ENCODE data around the gene GRB14. TPM values are rescaled to one million over a fixed set of nuclear protein-coding genes. Genes with fewer than 3 reads are reported as not detected.

The GRB14 gene
- total and polyA plus RNA-seq, 10 of the 15 experiments (the other 5 are each of a cell fraction or from before 2014, with no cell fraction given): not detected

DNA sequence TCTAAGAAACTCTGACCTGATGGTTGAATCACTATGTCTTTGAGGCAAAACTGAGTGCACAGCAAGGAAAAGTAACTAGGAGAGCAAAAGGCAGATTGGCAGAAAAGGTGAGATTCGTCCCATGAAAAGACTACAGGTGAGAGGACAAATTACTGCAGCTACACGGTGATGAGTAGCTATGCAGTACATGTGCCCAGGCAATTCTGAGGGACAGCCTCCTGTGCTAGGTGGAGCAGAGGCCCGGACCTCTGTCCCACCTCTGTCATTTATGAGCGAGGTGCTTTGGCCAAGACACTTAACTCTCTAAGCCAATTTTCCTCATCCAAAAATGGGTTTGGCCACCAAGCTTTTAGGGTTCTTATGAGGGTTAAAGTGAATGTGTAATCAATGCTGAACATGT lies 59.9 kb downstream of the GRB14 start (continued):
- TF ChIP-seq GABPA (IDR thresholded peaks at IDR 0.05; ENCODE audit: low read depth) (no peak), CBX3 (IDR thresholded peaks at IDR 0.05; ENCODE audit: borderline replicate concordance, low read depth) (no peak), RCOR1 (conservative IDR thresholded peaks at IDR 0.05; ENCODE audit: low read depth, low read length) (no peak), ZNF207 (IDR thresholded peaks at IDR 0.05; ENCODE audit: borderline replicate concordance) (no peak), SREBF1 (IDR thresholded peaks at IDR 0.05; ENCODE audit: low read length) (no peak), MTA2 (IDR thresholded peaks at IDR 0.05; ENCODE audit: low read depth) (no peak), HDAC2 (IDR thresholded peaks at IDR 0.05) (no peak)
- TF ChIP-seq, protein P1, sequence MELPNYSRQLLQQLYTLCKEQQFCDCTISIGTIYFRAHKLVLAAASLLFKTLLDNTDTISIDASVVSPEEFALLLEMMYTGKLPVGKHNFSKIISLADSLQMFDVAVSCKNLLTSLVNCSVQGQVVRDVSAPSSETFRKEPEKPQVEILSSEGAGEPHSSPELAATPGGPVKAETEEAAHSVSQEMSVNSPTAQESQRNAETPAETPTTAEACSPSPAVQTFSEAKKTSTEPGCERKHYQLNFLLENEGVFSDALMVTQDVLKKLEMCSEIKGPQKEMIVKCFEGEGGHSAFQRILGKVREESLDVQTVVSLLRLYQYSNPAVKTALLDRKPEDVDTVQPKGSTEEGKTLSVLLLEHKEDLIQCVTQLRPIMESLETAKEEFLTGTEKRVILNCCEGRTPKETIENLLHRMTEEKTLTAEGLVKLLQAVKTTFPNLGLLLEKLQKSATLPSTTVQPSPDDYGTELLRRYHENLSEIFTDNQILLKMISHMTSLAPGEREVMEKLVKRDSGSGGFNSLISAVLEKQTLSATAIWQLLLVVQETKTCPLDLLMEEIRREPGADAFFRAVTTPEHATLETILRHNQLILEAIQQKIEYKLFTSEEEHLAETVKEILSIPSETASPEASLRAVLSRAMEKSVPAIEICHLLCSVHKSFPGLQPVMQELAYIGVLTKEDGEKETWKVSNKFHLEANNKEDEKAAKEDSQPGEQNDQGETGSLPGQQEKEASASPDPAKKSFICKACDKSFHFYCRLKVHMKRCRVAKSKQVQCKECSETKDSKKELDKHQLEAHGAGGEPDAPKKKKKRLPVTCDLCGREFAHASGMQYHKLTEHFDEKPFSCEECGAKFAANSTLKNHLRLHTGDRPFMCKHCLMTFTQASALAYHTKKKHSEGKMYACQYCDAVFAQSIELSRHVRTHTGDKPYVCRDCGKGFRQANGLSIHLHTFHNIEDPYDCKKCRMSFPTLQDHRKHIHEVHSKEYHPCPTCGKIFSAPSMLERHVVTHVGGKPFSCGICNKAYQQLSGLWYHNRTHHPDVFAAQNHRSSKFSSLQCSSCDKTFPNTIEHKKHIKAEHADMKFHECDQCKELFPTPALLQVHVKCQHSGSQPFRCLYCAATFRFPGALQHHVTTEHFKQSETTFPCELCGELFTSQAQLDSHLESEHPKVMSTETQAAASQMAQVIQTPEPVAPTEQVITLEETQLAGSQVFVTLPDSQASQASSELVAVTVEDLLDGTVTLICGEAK (IDR thresholded peaks at IDR 0.05; ENCODE audit: borderline replicate concordance): no peak
- TF ChIP-seq, protein P2, sequence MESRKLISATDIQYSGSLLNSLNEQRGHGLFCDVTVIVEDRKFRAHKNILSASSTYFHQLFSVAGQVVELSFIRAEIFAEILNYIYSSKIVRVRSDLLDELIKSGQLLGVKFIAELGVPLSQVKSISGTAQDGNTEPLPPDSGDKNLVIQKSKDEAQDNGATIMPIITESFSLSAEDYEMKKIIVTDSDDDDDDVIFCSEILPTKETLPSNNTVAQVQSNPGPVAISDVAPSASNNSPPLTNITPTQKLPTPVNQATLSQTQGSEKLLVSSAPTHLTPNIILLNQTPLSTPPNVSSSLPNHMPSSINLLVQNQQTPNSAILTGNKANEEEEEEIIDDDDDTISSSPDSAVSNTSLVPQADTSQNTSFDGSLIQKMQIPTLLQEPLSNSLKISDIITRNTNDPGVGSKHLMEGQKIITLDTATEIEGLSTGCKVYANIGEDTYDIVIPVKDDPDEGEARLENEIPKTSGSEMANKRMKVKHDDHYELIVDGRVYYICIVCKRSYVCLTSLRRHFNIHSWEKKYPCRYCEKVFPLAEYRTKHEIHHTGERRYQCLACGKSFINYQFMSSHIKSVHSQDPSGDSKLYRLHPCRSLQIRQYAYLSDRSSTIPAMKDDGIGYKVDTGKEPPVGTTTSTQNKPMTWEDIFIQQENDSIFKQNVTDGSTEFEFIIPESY (IDR thresholded peaks at IDR 0.05): no peak
- TF ChIP-seq, protein P3, sequence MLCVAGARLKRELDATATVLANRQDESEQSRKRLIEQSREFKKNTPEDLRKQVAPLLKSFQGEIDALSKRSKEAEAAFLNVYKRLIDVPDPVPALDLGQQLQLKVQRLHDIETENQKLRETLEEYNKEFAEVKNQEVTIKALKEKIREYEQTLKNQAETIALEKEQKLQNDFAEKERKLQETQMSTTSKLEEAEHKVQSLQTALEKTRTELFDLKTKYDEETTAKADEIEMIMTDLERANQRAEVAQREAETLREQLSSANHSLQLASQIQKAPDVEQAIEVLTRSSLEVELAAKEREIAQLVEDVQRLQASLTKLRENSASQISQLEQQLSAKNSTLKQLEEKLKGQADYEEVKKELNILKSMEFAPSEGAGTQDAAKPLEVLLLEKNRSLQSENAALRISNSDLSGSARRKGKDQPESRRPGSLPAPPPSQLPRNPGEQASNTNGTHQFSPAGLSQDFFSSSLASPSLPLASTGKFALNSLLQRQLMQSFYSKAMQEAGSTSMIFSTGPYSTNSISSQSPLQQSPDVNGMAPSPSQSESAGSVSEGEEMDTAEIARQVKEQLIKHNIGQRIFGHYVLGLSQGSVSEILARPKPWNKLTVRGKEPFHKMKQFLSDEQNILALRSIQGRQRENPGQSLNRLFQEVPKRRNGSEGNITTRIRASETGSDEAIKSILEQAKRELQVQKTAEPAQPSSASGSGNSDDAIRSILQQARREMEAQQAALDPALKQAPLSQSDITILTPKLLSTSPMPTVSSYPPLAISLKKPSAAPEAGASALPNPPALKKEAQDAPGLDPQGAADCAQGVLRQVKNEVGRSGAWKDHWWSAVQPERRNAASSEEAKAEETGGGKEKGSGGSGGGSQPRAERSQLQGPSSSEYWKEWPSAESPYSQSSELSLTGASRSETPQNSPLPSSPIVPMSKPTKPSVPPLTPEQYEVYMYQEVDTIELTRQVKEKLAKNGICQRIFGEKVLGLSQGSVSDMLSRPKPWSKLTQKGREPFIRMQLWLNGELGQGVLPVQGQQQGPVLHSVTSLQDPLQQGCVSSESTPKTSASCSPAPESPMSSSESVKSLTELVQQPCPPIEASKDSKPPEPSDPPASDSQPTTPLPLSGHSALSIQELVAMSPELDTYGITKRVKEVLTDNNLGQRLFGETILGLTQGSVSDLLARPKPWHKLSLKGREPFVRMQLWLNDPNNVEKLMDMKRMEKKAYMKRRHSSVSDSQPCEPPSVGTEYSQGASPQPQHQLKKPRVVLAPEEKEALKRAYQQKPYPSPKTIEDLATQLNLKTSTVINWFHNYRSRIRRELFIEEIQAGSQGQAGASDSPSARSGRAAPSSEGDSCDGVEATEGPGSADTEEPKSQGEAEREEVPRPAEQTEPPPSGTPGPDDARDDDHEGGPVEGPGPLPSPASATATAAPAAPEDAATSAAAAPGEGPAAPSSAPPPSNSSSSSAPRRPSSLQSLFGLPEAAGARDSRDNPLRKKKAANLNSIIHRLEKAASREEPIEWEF (IDR thresholded peaks at IDR 0.05; ENCODE audit: insufficient replicate concordance, low read depth, low read length): no peak

Measured in GM12878 (cell line).